Liver (tissue), 9 donors: ENCODE data around the gene TACC3. TPM values are rescaled to one million over a fixed set of nuclear protein-coding genes. Genes with fewer than 3 reads are reported as not detected.

Experiments used
- DNase-seq: peaks from one replicate; pipeline ENCODE4 v3.0.0-alpha.2; 2017; ENCODE audit warnings: low spot score
- H3K27ac ChIP-seq, 2 donors: one replicate each; pipeline ENCODE4 v1.7.0; 2013; ENCODE audit warnings: inconsistent platforms in 2 of 2, low read length in 2 of 2, control low read depth in 1 of 2, low read depth in 1 of 2, mild to moderate bottlenecking in 1 of 2
- H3K27me3 ChIP-seq, 4 donors: one replicate each; pipeline versions ENCODE4 v1.6.1 to v1.7.0; 2013; ENCODE audit warnings: low read length in 3 of 4, inconsistent platforms in 1 of 4, mild to moderate bottlenecking in 1 of 4, moderate library complexity in 1 of 4; ENCODE audit not compliant: control insufficient read depth in 4 of 4, insufficient read depth in 4 of 4
- H3K36me3 ChIP-seq, 4 donors: one replicate each; pipeline versions ENCODE4 v1.6.1 to v1.7.0; 2013; ENCODE audit warnings: low read length in 3 of 4, mild to moderate bottlenecking in 3 of 4, low read depth in 1 of 4, moderate library complexity in 1 of 4; ENCODE audit not compliant: control insufficient read depth in 4 of 4, insufficient read depth in 3 of 4
- H3K4me1 ChIP-seq, 4 donors: one replicate each; pipeline versions ENCODE4 v1.6.1 to v1.7.0; 2013; ENCODE audit warnings: low read length in 3 of 4, mild to moderate bottlenecking in 3 of 4, moderate library complexity in 1 of 4; ENCODE audit not compliant: control insufficient read depth in 4 of 4, insufficient read depth in 4 of 4
- H3K4me3 ChIP-seq, 3 donors: one replicate each; pipeline versions ENCODE4 v1.6.1 to v1.7.0; 2013; ENCODE audit warnings: low read length in 3 of 3, control low read depth in 1 of 3, low read depth in 1 of 3, mild to moderate bottlenecking in 1 of 3
- H3K9ac ChIP-seq, 2 donors: one replicate each; pipeline ENCODE4 v1.7.0; 2013; ENCODE audit warnings: low read length in 2 of 2, mild to moderate bottlenecking in 2 of 2, moderate library complexity in 2 of 2, control low read depth in 1 of 2, low read depth in 1 of 2
- H3K9me3 ChIP-seq, 4 donors: one replicate each; pipeline versions ENCODE4 v1.6.1 to v1.7.0; 2013; ENCODE audit warnings: low read length in 3 of 4; ENCODE audit not compliant: control insufficient read depth in 4 of 4
- ATF3 ChIP-seq: IDR thresholded peaks from 2 replicates; pipeline ENCODE4 v1.6.1; 2016; ENCODE audit warnings: antibody characterized with exemption
- CTCF ChIP-seq: fragments of 150-350 bp; IDR thresholded peaks from 2 replicates; pipeline ENCODE4 v1.5.1; 2017; ENCODE audit warnings: improper control_type of control experiment, low read depth, low read length; ENCODE audit not compliant: missing input control
- EGR1 ChIP-seq, 2 donors: IDR thresholded peaks; 2 replicates each; pipeline ENCODE4 v1.6.1; 2016 to 2018; ENCODE audit warnings: antibody characterized with exemption in 2 of 2, low read depth in 2 of 2
- FOXA1 ChIP-seq: IDR thresholded peaks from 2 replicates; pipeline ENCODE4 v1.6.1; 2016; ENCODE audit warnings: antibody characterized with exemption
- FOXA2 ChIP-seq: IDR thresholded peaks from 2 replicates; pipeline ENCODE4 v1.6.1; 2016; ENCODE audit warnings: antibody characterized with exemption
- GABPA ChIP-seq, 2 donors: IDR thresholded peaks in 1 of 2; conservative IDR thresholded peaks in 1 of 2; 2 replicates each; pipeline ENCODE4 v1.6.1; 2016; ENCODE audit warnings: antibody characterized with exemption in 2 of 2, mild to moderate bottlenecking in 1 of 2, moderate library complexity in 1 of 2
- HNF4A ChIP-seq, 2 donors: conservative IDR thresholded peaks; 2 replicates each; pipeline ENCODE4 v1.6.1; 2016; ENCODE audit warnings: antibody characterized with exemption in 2 of 2, mild to moderate bottlenecking in 2 of 2
- HNF4G ChIP-seq: IDR thresholded peaks from 2 replicates; pipeline ENCODE4 v1.6.1; 2016; ENCODE audit warnings: antibody characterized with exemption
- JUND ChIP-seq, 2 donors: IDR thresholded peaks; 2 replicates each; pipeline ENCODE4 v1.6.1; 2016; ENCODE audit warnings: antibody characterized with exemption in 2 of 2
- MAX ChIP-seq: IDR thresholded peaks from 2 replicates; pipeline ENCODE4 v1.6.1; 2016; ENCODE audit warnings: antibody characterized with exemption
- NR2F2 ChIP-seq: IDR thresholded peaks from 2 replicates; pipeline ENCODE4 v1.6.1; 2016; ENCODE audit warnings: antibody characterized with exemption
- RAD21 ChIP-seq, 2 donors: IDR thresholded peaks; 2 replicates each; pipeline ENCODE4 v1.6.1; 2016; ENCODE audit warnings: antibody characterized with exemption in 2 of 2, mild to moderate bottlenecking in 2 of 2
- REST ChIP-seq: IDR thresholded peaks from 2 replicates; pipeline ENCODE4 v1.6.1; 2016; ENCODE audit warnings: antibody characterized with exemption, mild to moderate bottlenecking
- RXRA ChIP-seq, 2 donors: IDR thresholded peaks; 2 replicates each; pipeline ENCODE4 v1.6.1; 2017 to 2018; ENCODE audit warnings: antibody characterized with exemption in 2 of 2, mild to moderate bottlenecking in 1 of 2
- SP1 ChIP-seq: IDR thresholded peaks from 2 replicates; pipeline ENCODE4 v1.6.1; 2018; ENCODE audit warnings: antibody characterized with exemption, mild to moderate bottlenecking
- TAF1 ChIP-seq: conservative IDR thresholded peaks from 2 replicates; pipeline ENCODE4 v1.6.1; 2016; ENCODE audit warnings: antibody characterized with exemption, mild to moderate bottlenecking
- YY1 ChIP-seq: IDR thresholded peaks from 2 replicates; pipeline ENCODE4 v1.6.1; 2016; ENCODE audit warnings: antibody characterized with exemption, mild to moderate bottlenecking
- ZBTB33 ChIP-seq: IDR thresholded peaks from 2 replicates; pipeline ENCODE4 v1.6.1; 2016; ENCODE audit warnings: antibody characterized with exemption
- WGBS: extraction: QIAGEN DNeasy Blood & Tissue Kit; methylation state at CpG from one replicate; pipeline ENCODE4 v1.1.7; 2013; 5-methylcytosine and 5-hydroxymethylcytosine counted together
- polyA plus RNA-seq, 2 donors: library from polyadenylated mRNA; stranded (reverse) in 1 of 2; unstranded in 1 of 2; fragments of 200-250 nt in 1 of 2; fragments of >200 nt in 1 of 2; fragmentation: Nextera tagmentation in 1 of 2; extraction: Ambion mirVana in 1 of 2; gene quantifications; one replicate each; pipeline versions ENCODE4 v1.2.1 to v1.2.3, GENCODE V29; 2013 to 2015
- total RNA-seq, 2 donors: library from RNA; depleted of rRNA; stranded (reverse); fragments of >200 nt; gene quantifications; one replicate each; pipeline ENCODE4 v1.2.3, GENCODE V29; 2014
- donor health status: healthy.
- donor health status: healthy.
- donor health status: healthy.
- donor health status: healthy.
- donor health status: healthy.

TACC3 gene
- total and polyA plus RNA-seq, 4 donors = 1.4 to 38.9 (median 5.5) TPM

- Histone ChIP-seq H3K9ac (no peak overlapping the region), H3K4me1 (peaks cover 5 to 23% (median 13%) of the 10 kb centered on the region in 4 donors), H3K27me3 (no peaks in the 10 kb centered on the region), H3K9me3 (no peaks in the 10 kb centered on the region), H3K27ac (no peak overlapping the region), H3K36me3 (no peaks in the 10 kb centered on the region), H3K4me3 (no peak overlapping the region)
- 87% methylated on average over 14 of the region's 14 CpGs for WGBS
- TF ChIP-seq MAX (no peak), FOXA2 (no peak), REST (no peak), CTCF (no peak), HNF4G (no peak), EGR1 (IDR thresholded peaks at IDR 0.05; ENCODE audit: low read depth in 2 of 2) (no peak), YY1 (no peak), TAF1 (no peak), HNF4A (conservative IDR thresholded peaks at IDR 0.05) (no peak), JUND (IDR thresholded peaks at IDR 0.05) (no peak), NR2F2 (no peak), ATF3 (no peak), SP1 (no peak), RXRA (IDR thresholded peaks at IDR 0.05) (no peak), FOXA1 (no peak), ZBTB33 (no peak), RAD21 (IDR thresholded peaks at IDR 0.05) (no peak), GABPA (IDR thresholded peaks at IDR 0.05 in 1 of 2, conservative IDR thresholded peaks at IDR 0.05 in 1 of 2) (no peak)
- no peak for DNase-seq
These were observed 28.5 kb downstream of the TACC3 start for GRCh38 chr4:1749826-1750225.
